GM12892 (cell line): ENCODE measurements around the gene NRXN3.

Experiments used
- DNase-seq: peaks from one replicate; pipeline ENCODE4 v3.0.0; 2011; ENCODE audit not compliant: insufficient read length
- FAIRE-seq: peaks from 2 replicates; lab custom pipeline; 2011; peaks lifted over from hg19 to GRCh38; lab: Jason Lieb, UNC
- POLR2A ChIP-seq: IDR thresholded peaks from 2 replicates; pipeline ENCODE4 v1.6.1; 2011; ENCODE audit warnings: low read depth, low read length, control low read depth
- POLR2AphosphoS5 ChIP-seq: IDR thresholded peaks from 2 replicates; pipeline ENCODE4 v1.6.1; 2011; ENCODE audit warnings: low read depth, low read length, control low read depth
- TAF1 ChIP-seq: IDR thresholded peaks from 2 replicates; pipeline ENCODE4 v1.6.1; 2011; ENCODE audit warnings: low read depth, mild to moderate bottlenecking, control low read depth, low read length, borderline replicate concordance

Gene NRXN3

DNA sequence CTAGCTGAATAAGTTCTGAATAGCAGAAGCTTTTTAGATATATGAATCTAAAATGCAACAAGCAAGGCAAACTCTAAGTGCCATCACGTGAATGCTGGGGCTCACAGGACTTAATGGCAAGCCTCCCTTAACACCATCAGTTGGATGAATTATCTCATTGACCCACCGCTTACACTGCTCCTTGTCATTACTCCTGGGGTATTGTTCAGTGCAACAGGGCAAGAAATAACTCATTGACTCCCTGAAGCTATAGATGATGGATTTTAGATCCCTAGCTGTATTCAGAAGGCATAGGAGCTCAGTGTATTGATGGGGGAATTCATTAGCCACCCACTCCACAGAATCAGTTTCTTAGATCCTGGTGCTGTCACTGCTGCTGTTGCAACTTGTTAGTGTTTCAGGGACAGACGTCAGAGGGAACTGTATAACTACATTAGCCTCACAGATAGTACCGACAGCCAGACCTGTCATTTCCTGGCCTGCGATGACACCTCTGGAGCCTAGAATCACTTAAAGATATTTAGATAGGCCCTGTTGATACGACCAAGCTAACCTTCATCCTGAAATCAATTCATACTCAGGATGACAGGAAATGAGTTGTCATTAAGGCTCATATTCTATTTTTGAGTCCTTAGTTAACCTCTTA, 1305.8 kb downstream of the NRXN3 start:
- TF ChIP-seq POLR2A (no peak), POLR2AphosphoS5 (no peak), TAF1 (no peak)
- DNase-seq (no peak), FAIRE-seq (no peak)

- FAIRE-seq, result no peak
- TF ChIP-seq TAF1 (no peak), POLR2AphosphoS5 (no peak), POLR2A (no peak)
- DNase-seq, result no peak
Measured at GRCh38 chr14:79476552-79476951, 1306.4 kb downstream of the NRXN3 start.

- DNase-seq, result no peak
- no peak for FAIRE-seq
Measured at GRCh38 chr14:79480212-79480611, 1310.0 kb downstream of the NRXN3 start.

GRCh38 chr14:79482825-79483224, 1312.7 kb downstream of the NRXN3 start:
- DNase-seq, result no peak
- FAIRE-seq, result no peak
- TF ChIP-seq POLR2AphosphoS5, result no peak
- TF ChIP-seq TAF1, result no peak
- no peak for TF ChIP-seq POLR2A

More at GRCh38 chr14:79480212-79480611, 1310.0 kb downstream of the NRXN3 start:
- no peak for TF ChIP-seq POLR2AphosphoS5
- TF ChIP-seq POLR2A, result no peak
- TF ChIP-seq TAF1, result no peak

GRCh38 chr14:79483477-79484388, 1313.6 kb downstream of the NRXN3 start:
- DNase-seq, result no peak
- TF ChIP-seq POLR2AphosphoS5 (no peak), POLR2A (no peak), TAF1 (no peak)
- no peak for FAIRE-seq

DNA sequence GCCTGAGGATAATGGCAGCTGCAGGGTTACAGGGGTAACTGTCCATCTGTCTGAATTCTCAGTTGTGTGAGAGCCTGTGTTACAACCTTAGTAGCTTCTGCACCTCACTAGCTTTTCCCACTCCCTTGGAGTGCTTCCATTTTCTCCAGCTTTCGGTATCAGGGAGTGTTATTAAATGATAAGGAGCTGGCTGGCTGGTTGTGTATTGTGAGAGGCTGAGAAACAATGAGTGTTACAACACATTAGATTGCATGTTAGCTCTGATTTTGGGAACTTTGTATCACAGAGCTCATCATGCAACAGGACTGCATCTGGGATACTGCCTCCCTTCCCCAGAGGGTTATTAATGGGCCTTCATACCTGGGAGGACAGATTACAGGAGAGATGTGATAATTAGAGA, 1317.5 kb downstream of the NRXN3 start:
- FAIRE-seq, result no peak

GRCh38 chr14:79491161-79491560, 1321.0 kb downstream of the NRXN3 start:
- TF ChIP-seq POLR2A (no peak), TAF1 (no peak)
- FAIRE-seq, result no peak
- no peak for DNase-seq

More for the DNA sequence above, 1317.5 kb downstream of the NRXN3 start:
- no peak for TF ChIP-seq TAF1
- TF ChIP-seq POLR2A, result no peak
- no peak for TF ChIP-seq POLR2AphosphoS5
- DNase-seq, result no peak

DNA sequence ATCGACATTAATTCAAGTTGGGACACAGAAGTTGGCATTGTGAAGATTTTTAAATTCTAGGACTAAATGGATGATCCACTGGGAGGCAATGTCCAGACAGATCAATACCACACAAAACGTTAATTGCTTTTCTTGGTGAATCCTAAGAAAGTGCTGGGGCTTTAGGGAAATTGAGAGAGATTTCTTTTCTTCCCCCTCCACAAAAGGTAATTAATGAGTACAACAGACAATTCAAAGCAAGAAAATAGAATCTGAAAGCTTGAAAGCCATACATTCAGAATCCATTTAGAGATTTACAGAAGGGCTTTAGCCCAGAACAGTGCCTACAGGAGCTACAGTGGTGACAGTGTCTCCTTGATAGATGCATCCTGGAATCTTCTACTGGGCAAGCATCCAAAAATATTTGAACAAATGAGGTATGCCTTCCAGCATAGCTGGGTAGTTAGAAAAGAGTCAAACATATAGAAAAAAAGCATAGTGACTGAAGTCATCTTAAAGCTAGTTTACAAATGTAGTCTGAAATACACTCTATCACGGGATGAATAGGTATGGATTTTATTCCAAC, 1323.0 kb downstream of the NRXN3 start:
- DNase-seq (no peak), FAIRE-seq (no peak)
- no peak for TF ChIP-seq POLR2AphosphoS5
- no peak for TF ChIP-seq TAF1
- TF ChIP-seq POLR2A, result no peak

DNA sequence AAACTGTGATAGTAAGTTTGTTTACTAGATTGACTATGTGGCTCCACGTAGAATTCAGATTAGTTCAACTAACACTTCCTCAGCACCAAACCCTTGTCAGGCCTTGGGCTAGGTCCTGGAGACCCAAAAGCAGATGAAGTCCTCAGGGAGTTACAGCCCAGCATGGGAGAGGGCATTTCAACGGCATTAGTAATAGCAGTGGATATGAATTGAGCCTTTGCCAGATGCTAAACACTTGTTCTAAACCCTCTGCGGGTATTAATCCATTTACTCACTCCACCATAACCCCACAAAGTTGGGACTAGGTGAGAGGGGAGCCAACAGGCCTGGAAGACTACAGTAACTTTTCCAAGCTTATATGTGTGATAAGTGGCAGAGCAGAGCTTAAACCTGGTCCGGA, 1326.5 kb downstream of the NRXN3 start:
- TF ChIP-seq POLR2AphosphoS5, result no peak
- TF ChIP-seq POLR2A, result no peak
- TF ChIP-seq TAF1, result no peak
- FAIRE-seq (no peak), DNase-seq (no peak)

DNA sequence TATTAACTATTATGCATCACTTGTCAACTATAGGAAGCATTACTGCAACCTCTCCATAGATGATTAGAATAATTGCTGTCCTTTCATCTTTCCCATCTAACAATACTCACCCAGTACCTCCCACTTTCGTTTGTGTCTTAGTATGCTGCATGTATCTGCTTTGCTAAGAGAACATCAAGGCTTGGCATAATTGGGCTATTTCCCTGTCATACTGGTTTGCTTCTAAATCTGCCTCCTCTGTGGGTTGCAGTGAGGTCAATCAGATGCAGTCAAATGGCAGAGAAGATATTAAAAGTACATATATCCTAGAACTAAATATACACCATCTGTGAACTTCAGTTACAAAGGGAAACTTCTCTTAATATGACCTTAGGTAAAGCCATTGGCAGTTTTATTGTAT, 1330.3 kb downstream of the NRXN3 start:
- DNase-seq (no peak), FAIRE-seq (no peak)
- TF ChIP-seq TAF1 (no peak), POLR2AphosphoS5 (no peak), POLR2A (no peak)

DNA sequence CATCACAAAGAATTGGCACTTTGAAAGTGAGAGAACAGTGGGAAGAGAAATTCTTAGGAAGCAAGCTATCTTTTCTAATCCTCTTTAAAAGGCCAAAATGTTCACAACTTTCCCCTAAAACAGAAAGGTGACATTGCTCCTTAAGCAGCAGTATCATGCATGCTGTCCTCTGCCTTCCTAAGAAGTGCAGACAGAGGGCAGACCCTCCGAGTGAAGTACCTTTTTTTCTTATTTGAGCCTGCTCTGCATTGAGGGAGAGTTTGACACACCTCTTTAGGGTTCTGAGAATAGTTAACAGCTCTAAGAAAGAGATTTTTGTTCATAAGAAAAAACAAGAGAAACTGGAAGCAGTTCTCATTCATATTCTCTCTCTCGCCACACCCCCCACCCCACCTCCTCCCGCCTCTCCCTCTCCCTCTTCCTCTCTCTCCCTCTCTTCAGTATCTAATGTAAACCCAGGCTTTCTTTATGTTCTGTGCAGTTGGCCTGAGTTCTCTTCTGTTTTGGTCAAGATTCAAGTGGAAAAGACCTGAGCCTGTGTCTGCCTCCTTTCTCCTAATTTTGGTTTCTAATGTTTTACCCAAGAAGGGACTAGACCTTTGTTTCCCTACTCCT, 1332.1 kb downstream of the NRXN3 start:
- DNase-seq (no peak), FAIRE-seq (no peak)
- TF ChIP-seq POLR2AphosphoS5, result no peak
- TF ChIP-seq TAF1, result no peak
- TF ChIP-seq POLR2A, result no peak

GRCh38 chr14:79502751-79503148, 1332.6 kb downstream of the NRXN3 start:
- DNase-seq (no peak), FAIRE-seq (no peak)
- TF ChIP-seq TAF1 (no peak), POLR2AphosphoS5 (no peak), POLR2A (no peak)
